ENCODE measurements around the gene ENTREP3.
"Not testable (repeated sequence)": the region's sequence is repeated elsewhere in the genome, so short reads cannot be mapped to it uniquely, and the experiment has no call there.

The ENTREP3 gene, protein sequence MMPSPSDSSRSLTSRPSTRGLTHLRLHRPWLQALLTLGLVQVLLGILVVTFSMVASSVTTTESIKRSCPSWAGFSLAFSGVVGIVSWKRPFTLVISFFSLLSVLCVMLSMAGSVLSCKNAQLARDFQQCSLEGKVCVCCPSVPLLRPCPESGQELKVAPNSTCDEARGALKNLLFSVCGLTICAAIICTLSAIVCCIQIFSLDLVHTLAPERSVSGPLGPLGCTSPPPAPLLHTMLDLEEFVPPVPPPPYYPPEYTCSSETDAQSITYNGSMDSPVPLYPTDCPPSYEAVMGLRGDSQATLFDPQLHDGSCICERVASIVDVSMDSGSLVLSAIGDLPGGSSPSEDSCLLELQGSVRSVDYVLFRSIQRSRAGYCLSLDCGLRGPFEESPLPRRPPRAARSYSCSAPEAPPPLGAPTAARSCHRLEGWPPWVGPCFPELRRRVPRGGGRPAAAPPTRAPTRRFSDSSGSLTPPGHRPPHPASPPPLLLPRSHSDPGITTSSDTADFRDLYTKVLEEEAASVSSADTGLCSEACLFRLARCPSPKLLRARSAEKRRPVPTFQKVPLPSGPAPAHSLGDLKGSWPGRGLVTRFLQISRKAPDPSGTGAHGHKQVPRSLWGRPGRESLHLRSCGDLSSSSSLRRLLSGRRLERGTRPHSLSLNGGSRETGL

DNA sequence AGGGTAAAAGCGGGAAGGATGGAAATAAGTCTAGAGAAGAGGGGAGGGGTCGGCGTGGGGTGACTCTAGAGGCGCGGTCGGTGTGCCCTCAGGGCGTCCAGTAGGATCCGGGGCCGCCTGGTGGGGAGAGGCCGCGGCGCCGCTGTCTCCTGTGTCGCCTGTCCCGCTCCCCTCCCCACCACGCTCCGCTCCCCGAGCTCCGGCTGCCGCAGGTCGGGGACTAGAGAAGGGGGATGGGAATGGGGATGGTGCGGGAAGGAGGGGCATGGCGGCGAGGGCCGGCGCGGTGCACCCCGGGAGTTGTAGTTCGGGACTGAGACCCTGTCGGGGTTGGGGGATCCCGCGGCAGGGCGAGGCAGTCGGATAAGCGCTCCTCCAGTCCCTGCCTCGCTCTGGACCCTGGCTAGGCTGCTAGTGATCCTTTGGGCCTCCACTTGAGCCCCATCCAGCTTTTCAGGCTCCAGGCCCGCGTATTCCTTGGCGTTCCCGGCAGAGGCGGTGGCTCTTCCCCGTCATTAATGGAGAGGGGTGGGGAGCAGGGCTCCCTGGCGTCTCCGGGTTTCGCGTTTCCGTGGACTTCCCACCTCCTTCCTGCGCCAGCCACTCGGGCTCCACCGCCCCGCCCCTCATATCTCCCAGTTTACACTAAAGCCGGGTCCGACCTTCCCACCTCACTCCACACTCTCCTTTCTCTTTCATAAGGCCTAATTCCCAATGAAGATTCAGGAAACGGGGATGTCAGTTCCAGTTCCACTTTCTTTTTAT lies at the start of gene ENTREP3:
Gene ENTREP3 (minus strand): TSS at position 241 of the 765 bp plus-strand sequence. CDS start 606 bp downstream, outside the sequence.
- peak; percentile 52 for DNase-seq (ENCODE audit: low read depth, low spot score)

DNA sequence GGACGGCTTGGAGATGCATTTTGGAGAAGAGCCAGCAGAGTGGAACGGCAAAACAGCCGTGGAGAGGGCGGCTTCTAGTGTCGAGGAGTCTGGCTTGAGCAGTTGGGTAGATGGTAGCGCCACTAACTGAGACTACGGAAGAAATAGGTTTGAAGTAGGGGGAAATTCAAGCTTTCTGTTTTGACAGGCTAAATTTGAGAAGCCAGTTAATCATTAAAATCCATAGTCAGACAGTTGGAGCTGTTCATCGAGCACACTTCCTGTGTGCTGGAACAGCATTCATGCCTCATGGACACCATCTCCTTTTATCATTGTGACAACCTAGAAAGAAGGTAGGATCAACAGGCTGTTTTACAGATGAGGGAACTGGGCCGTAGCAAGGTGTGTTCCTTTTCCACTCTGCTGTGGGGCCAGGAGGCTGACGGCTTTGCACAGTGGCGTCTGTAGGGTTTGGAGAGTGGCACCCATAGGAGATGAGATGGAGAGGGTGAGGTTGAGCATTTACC lies 49.3 kb upstream of the ENTREP3 start:
- DNase-seq (ENCODE audit: low read depth, low spot score) = no peak

- DNase-seq (ENCODE audit: low read depth, low spot score) = no peak
Observed at GRCh38 chr1:155301342-155301841, 46.1 kb upstream of the ENTREP3 start, which contains the start of gene PKLR. Gene PKLR, minus strand, starts transcription at chr1:155301438. Its CDS starts 43 bp downstream, at chr1:155301395.

GRCh38 chr1:155300553-155301329 lies 45.5 kb upstream of the ENTREP3 start:
- DNase-seq (ENCODE audit: low read depth, low spot score) = no peak

GRCh38 chr1:155300024-155300423 lies 44.7 kb upstream of the ENTREP3 start:
- no peak for DNase-seq (ENCODE audit: low read depth, low spot score)

- no peak for DNase-seq (ENCODE audit: low read depth, low spot score)
Observed at GRCh38 chr1:155297384-155297783, 42.1 kb upstream of the ENTREP3 start.

DNA sequence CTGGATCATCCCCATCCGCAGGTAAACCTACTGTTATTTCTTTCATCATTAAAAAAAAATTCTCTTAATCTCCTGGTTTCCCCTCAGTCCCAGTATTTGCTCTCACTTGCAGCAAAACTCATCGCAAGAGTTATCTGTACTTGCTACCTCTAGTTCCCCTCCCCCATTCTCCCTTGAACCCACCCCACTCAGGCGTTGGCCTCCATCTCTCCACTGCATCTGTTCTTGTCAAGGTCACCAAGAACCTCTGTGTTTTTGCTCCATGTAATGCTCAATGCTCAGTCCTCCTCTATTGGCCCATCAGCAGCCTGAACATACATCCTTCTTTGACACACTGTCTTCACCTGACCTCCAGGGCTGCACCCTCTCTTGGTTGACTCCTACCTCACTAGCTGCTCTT lies 41.4 kb upstream of the ENTREP3 start:
- no peak for DNase-seq (ENCODE audit: low read depth, low spot score)

DNA sequence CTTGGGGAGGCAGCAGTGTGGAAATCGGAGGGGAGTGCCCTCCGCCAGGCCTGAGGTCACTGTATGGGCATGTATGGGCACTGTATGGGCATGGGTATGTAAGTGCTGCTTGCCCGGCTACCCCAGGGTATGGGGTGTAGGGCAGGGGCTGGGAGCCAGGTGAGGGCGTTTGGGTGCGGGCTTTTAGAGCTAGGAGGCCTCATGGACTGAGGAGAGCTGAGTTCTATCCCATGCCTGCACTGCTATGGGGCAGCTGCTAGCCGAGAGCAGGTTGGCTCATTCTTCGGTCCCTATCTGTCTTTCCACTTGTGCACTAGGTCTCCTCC lies 40.6 kb upstream of the ENTREP3 start:
- no peak for DNase-seq (ENCODE audit: low read depth, low spot score)

GRCh38 chr1:155295183-155295941 lies 40.1 kb upstream of the ENTREP3 start:
- DNase-seq (ENCODE audit: low read depth, low spot score) = no peak

DNA sequence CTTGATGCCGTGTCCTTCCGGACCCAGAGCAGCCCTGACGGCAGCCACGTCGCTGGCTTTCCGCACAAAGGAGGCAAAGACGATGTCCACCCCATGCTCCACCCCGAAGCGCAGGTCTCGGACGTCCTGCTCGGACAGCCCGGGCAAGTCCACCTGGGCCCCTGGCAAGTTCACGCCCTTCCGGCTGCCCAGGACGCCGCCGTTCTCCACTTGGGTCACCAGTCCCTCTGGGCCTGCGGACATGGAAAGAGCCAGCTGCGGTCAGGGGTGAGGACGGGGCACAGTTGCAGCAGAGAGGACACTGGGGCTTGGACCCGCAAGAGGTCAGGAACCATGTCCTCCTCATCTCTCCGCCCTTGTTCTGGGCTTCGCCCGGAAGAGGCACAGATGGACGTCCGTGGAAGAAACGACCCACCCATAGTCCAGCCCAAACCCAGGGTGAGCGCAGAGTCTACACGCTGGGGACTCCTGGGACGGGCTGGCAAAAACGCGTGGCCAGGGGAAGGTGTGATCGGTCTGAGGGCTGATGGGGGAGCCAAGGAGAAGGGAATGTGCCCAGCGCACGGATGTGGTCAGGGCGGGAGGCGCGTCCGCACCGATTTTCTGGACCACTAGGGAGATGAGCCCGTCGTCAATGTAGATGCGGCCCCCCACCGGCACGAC lies 39.4 kb upstream of the ENTREP3 start:
- DNase-seq (ENCODE audit: low read depth, low spot score) = no peak

GRCh38 chr1:155293086-155293749 lies 37.9 kb upstream of the ENTREP3 start:
- no peak for DNase-seq (ENCODE audit: low read depth, low spot score)

- not testable (repeated sequence) for DNase-seq (ENCODE audit: low read depth, low spot score)
Observed at GRCh38 chr1:155291006-155291405, 35.7 kb upstream of the ENTREP3 start.

DNA sequence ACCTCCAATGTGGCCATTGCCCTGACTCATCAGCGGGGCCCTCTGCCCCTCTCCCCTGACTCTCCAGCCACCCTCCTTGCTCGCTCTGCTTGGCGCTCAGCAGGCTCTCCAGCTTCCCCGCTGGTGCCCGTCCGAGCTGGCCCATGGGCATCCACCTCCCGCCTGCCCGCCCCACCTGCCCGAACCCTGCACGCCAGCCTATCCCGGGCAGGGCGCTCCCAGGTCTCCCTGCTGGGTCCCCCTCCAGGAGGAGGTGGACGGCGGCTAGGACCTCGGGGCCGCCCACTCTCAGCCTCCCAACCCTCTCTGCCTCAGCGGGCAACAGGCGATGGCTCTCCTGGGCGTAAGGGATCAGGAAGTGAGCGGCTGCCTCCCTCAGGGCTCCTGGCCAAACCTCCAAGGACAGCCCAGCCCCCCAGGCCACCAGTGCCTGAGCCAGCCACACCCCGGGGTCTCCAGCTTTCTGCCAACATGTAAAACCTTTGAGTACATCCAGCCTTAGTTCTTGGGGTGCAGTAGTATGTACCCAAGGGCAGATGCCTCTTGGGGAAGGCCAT lies 32.8 kb upstream of the ENTREP3 start:
- no peak for DNase-seq (ENCODE audit: low read depth, low spot score)

GRCh38 chr1:155286544-155286943 lies 31.3 kb upstream of the ENTREP3 start:
- no peak for DNase-seq (ENCODE audit: low read depth, low spot score)

DNA sequence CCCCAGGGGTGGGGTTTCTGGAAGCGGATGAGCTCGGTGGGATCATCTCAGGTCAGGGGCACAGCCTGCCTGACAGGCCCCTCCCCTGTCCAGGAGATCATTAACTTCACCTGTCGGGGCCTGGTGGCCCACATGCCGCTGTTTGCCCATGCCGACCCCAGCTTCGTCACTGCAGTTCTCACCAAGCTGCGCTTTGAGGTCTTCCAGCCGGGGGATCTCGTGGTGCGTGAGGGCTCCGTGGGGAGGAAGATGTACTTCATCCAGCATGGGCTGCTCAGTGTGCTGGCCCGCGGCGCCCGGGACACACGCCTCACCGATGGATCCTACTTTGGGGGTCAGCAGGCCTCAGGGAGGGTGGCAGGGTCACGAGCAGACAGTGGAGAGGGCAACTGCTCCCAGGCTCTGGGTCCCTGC lies 30.4 kb upstream of the ENTREP3 start:
- no peak for DNase-seq (ENCODE audit: low read depth, low spot score)

GRCh38 chr1:155285063-155285462 lies 29.8 kb upstream of the ENTREP3 start:
- no peak for DNase-seq (ENCODE audit: low read depth, low spot score)

GRCh38 chr1:155284476-155284875 lies 29.2 kb upstream of the ENTREP3 start:
- DNase-seq (ENCODE audit: low read depth, low spot score) = no peak

DNA sequence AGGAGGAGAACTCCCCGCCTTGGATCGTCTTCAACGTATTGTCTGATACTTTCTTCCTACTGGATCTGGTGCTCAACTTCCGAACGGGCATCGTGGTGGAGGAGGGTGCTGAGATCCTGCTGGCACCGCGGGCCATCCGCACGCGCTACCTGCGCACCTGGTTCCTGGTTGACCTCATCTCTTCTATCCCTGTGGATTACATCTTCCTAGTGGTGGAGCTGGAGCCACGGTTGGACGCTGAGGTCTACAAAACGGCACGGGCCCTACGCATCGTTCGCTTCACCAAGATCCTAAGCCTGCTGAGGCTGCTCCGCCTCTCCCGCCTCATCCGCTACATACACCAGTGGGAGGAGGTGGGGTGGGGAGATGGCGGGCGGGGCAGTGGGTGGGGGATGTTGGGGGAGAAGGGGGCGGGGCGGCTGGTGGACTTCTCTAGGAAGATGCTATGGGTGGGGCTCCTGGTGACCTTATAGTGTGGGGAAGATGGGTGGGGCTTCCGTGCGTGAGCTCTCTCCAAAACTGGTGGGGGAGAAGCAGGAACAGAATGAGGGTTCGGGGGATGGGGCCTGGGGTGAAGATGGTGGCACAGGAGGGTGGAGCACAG lies 27.3 kb upstream of the ENTREP3 start:
- DNase-seq (ENCODE audit: low read depth, low spot score) = no peak

GRCh38 chr1:155279268-155279667 lies 24.0 kb upstream of the ENTREP3 start:
- DNase-seq (ENCODE audit: low read depth, low spot score) = no peak
